ENCODE data around the gene C2.
"Not testable (repeated sequence)": the region's sequence is repeated elsewhere in the genome, so short reads cannot be mapped to it uniquely, and the experiment has no call there.

The C2 gene

DNA sequence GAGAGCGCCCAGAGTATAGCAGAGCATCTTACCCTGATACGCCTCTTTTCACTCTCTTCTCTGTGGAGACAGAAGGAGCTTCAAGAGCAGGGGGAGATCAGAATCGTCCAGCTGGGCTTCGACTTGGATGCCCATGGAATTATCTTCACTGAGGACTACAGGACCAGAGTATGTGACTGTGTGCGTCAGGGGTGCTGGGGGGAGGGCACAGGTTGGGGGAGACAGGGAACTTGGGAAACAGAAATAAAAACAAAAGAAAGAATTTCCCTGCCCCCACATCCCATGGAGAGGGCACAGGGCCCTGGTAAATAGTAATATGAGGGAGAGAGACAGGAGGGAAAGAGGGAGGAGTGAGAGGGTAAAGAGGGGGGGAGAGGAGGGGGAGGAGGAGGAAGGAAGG, 51.3 kb downstream of the C2 start:
- DNase-seq (ENCODE audit: low spot score) = no peak

GRCh38 chr6:31979238-31979898, 51.9 kb downstream of the C2 start:
- no peak for DNase-seq (ENCODE audit: low spot score)

GRCh38 chr6:31980195-31980876, 52.8 kb downstream of the C2 start:
- not testable (repeated sequence) for DNase-seq (ENCODE audit: low spot score)

DNA sequence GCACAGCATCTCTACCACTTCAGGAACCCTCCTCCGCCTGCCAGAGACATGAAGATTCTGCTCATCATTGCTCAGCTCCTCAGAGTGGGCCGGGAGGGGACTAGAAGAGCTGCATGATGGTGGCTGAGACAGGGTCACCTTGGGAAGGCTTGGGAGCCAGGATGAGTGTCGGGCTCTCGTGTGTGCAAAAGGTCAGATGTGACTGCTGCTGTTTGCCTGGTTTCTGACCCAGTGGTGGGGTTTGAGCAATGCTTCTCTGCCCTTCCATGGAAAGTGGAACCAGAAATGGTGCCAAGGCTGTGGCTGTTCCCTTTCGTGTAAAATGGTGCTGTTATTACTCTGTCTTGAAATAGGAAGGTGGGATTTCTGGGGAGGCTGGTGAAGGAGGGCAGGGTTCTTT, 53.5 kb downstream of the C2 start:
- DNase-seq (ENCODE audit: low spot score) = not testable (repeated sequence)

GRCh38 chr6:31981744-31982143, 54.2 kb downstream of the C2 start, which contains the start of gene C4A:
Gene C4A (plus strand): TSS chr6:31982057. CDS start chr6:31982108, 51 bp downstream.
- not testable (repeated sequence) for DNase-seq (ENCODE audit: low spot score)

DNA sequence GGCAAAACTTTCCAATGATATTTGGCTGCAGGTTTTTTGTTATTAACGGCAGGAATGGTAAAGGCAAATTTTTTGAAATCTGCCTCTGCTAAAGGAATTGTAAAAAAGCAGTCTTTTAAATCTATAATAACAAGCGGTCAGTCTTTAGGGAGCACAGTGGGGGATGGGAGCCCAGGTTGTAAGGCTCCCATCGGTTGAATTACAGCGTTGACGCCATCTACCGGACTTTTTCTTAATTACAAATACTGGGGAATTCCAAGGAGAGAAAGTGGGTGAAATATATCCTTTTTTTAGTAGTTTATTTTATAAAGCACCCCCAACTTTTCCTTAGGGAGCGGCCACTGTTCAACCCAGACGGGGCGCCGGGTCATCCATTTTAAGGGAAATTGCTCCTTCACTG, 61.8 kb downstream of the C2 start:
- not testable (repeated sequence) for DNase-seq (ENCODE audit: low spot score)

DNA sequence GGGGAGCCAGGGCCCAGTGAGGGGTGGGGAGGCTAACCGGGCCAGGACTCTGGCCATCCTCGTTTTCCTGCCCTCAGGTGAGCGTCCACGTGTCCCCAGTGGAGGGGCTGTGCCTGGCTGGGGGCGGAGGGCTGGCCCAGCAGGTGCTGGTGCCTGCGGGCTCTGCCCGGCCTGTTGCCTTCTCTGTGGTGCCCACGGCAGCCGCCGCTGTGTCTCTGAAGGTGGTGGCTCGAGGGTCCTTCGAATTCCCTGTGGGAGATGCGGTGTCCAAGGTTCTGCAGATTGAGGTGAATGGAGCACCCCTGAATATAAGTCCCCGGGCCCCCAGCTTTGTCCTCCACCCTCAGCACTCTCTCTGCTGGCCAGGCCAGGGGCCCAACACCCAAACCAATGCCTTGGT, 66.9 kb downstream of the C2 start:
- DNase-seq (ENCODE audit: low spot score) = not testable (repeated sequence)

Measured in AG08395 (cell line).